ENCODE data around the gene SEMA4D. TPM values are rescaled to one million over a fixed set of nuclear protein-coding genes. Genes with fewer than 3 reads are reported as not detected.

The SEMA4D gene
- total RNA-seq, 1 donor, result 53.9 TPM

DNA sequence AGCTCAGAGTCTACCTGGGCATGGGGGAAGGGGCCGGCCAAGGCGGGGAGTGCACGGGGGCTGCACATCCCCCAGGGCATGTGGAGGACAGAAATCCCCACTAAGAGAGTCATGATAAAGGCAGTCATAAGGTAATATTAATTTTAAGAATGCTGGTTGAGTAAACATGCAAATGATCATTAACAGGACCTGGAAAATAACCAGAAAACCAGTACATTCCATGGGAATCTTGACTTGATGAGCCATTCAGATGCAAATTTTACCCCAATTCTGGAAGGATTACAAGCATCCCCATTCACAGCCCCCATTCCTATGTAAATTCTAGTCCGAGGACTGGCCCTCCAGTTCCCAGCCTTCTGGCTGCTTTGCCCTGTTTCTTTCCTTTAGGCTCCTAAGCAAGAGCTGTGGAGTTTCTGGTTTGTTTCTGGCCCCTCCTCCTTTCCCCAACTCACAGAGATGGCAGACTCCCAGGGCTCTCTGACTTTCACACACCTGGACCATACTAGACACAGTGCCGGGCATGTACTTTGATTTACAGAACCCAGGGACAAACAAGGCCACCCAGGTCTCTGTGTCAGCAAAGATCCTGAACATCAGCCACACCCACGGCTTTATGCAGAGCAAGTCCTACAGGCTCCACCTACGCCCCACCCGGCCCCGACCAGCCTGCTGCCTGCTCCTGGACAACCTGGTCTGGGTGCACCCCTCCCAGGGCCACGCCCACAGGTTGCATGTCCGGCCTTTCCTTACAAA is 62.7 kb downstream of the SEMA4D start:
- no peak for DNase-seq (ENCODE audit: low read depth in 2 of 3, low spot score in 2 of 3)

DNA sequence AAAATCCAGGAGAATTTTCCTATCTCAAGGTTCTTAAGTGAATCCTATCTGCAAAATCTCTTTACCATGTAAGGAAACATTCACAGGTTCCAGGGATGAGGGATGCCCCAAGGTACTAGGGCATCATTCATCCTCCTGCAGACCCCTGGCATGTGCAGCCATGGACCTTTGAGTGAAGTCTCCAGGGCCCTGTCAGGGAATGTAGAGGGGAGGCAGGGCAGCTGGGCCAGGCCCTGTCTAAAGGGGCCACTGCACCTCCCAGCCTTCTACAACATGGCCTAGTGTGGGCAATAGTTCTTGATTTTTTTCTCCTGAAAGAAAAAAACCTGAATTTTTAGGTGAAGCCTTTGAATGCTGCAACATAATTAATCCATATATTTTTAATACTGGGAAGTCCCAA is 63.3 kb downstream of the SEMA4D start:
- no peak for DNase-seq (ENCODE audit: low read depth in 2 of 3, low spot score in 2 of 3)

DNA sequence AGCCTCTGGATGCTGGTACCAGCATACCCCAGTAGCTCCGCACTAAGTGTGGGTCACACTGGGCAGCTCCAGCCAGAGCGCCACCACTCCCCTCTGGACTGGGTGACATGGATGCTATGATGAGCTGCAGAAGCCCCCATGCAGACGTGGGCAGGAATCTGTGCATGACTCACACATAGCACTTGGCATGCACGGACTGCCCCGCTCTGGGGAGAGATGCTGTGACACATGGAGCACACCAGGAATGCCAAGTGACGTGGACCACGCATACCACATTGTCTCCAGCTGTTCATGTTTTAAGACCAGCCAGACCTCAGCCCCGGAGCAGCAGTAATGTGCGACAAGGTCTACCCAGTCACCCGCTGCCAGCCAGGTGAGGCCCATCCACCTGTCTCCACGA is 64.1 kb downstream of the SEMA4D start:
- no peak for DNase-seq (ENCODE audit: low read depth in 2 of 3, low spot score in 2 of 3)

DNA sequence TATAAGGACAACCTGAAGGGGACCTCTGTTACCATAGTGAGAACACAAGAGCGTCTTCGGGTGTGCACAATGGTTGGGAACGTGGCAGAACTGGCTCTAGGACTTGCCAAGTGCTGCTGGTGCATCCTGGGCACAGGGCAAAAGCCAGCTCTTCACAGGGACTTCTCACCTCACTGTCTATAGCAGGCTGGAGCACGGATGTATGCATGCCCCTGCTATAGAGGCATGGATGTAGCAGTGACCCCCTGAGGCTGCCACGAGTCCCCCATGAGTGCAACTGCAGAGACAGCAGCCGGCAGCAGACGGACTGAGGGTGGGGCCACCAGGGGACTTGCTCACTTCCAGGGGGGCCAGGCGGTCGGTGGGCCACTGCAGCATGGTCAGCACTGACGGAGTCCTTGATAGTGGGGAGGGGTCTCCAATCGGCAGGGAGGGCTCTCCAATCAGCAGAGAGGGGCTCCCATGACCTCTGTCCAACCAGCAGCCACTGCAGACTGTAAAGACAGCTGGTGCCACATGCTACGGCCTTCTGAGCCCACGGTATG is 64.9 kb downstream of the SEMA4D start:
- no peak for DNase-seq (ENCODE audit: low read depth in 2 of 3, low spot score in 2 of 3)

DNA sequence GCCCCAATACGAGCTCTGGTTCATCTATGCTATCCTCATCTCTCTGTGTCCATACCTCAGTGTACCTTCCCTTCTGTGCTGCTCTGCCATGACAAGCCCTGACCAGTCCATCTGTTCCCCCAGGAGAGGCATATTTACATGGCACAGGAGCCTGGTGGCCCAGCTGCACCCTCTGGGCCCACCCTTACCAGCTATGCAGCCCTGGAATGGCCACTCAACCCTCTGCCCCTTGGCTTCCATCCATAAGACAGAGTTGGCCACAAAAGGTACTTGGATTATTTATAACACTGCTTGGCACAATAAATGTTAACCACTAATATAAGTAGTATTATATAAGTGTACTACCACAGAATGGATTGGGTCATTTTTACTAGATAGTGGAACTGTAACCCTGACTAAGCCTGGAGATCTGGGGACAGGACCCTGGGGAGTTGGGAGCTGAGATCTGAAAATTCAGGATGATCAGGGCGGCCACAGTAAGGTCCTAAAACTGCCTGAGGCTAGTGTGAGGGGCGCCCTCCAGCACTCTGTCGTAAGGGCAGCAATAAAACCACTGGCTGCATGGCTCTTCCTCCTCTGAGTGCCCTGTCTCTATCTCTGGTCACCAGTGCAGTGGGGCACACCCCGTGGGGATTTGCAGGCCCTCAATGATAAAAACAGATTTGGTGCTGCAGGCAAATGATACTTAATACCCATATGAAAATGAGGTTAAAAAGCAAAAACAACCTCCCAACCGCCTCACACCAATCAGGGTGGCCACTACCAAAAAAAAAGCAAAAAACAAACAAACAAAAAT is 65.8 kb downstream of the SEMA4D start:
- no peak for DNase-seq (ENCODE audit: low read depth in 2 of 3, low spot score in 2 of 3)

DNA sequence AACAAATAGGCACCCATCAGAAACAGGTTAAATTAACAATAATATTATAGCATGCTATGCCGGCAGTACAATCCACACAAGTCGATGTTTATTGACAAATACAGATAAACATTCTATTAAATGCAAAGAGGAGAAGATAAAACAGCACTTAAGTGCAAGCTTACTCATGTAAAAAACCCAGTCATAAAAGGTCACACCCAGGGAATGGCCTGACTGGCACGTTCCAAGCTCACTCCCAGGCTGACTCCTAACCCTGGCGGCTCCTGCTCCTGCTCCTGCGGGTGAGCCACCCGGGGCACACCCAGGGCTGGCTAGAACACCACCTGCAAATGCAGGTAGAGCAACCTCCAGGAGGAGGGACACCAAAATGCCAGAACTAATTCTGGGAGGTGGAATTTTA is 66.9 kb downstream of the SEMA4D start:
- no peak for DNase-seq (ENCODE audit: low read depth in 2 of 3, low spot score in 2 of 3)

DNA sequence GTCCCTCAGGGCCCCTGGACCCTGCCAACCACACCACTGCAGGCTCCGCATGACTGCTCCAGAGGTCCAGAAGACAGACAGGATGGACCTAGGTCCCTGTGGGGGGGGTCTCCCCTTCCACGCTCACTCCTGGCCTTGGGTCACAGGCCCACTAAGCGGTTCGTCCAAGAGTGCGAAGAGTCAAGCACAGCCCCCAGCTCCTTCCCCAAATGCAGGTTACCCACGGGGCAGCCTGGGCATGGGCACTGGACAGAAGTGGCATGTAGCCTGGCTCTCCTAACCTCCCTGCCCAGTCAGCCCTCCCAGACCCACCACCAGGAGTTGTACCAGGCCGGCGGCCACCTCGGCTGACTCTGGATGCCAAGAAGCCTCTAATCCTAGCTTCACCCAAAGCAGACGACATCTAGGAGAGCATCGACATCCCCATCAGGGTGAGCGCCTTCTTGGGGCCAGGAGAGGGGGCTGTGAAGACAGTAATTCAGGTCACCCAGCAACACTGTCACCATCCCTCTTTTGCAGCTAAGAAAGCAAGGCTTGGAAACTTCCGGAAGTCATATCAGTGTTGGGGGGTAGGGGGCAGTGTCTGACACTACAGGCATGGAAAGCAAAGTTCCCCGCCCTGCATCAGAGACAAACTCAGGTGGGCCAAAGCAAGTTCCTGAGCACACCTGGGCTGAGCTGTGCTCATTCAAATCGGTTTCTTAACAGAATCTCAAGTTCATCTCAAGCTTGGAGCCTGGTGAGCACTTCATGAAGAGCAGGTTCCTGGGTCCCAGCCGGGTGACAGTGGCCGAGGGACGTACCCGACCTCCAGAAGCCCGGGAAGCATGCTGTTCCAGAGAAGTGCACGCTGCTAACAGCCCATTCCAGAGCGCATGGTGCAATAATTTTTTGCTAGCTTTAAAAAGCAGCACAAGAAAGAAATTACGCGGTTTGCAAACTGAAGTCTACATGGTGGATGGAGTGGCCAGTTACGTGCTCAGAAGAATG is 68.7 kb downstream of the SEMA4D start:
- DNase-seq (ENCODE audit: low read depth in 2 of 3, low spot score in 2 of 3), result peak in 1 of 3 donors; percentile 61

DNA sequence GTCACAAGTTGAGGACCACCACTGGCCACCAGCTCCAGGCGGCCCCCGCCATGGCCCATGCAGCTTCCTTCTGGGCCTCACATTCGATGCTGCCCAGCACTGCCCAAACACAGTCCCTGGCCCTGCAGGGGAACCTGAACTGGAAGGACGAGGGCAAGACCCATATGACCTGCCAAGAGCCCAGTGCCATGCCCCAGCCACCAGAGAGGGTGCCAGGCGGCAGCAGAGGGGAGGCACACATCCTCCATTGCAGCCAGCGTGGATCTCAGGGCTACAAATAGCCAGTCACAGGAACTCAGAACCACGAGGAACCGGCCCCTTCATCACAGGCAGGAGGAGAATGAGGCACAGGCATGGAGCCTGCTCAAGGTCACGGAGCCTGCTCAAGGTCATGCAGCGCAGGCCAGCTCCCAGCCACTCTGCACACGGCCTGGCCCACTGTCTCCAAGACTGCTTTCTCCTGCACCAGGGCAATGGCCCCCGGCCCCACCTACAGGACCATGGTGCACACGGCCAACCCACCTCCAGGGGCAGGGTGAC is 69.6 kb downstream of the SEMA4D start:
- DNase-seq (ENCODE audit: low read depth in 2 of 3, low spot score in 2 of 3), result no peak

DNA sequence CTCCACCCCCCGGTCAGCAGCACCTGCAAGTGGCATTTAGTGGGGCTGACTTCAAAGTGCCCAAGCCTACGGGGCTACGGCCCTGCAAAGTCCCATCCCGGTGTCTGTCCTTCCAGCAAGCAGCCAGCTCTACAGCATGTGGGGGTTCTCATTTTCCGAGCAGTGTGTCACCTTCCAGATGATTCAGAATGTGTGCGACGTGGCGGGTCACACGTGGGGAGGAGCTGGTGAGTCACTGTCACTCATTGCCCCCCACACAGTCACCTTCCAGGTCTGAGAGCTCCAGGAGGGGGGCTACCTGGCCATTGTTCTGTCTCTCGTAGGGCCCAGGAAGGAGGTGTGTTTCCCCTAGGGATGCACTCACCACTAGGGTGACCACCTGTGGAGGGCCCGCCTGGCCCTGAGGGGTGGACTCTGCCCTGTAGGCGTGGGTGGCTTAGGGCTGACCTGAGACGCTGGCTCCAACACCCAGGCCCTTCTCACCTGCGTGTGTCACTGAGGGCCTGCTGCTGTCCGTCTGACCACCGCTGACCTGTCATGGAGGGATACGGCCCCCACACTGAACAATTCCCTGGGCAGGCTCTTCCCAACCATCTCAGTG is 70.2 kb downstream of the SEMA4D start:
- DNase-seq (ENCODE audit: low read depth in 2 of 3, low spot score in 2 of 3), result no peak

DNA sequence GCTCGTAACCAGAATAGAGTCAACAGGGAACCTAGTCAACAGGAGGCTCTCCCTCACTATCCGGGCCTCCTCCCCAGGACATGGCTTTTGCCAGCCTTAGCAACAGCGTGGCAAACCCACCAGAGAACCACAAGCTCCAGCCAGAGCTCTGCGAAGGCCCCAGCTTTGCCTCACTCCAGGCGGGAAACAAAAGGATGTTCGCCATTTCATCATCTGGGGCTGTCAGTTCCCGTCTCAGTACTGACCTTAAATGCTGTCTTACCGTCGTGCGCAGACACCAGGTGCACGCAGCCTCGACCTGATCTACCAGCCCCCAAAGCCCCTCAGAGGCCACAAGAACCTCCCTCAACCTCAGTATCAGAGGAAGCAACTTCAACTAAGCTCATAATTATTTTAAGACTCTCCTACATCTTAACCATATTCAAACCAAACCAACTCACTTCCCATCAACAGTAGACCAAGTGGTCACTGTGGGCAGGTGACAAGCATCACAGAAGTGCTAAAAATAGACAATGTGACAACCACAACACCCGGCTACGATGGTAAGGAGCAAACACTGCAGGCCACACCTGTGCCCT is 71.4 kb downstream of the SEMA4D start:
- peak in 1 of 3 donors; percentile 53 for DNase-seq (ENCODE audit: low read depth in 2 of 3, low spot score in 2 of 3)

DNA sequence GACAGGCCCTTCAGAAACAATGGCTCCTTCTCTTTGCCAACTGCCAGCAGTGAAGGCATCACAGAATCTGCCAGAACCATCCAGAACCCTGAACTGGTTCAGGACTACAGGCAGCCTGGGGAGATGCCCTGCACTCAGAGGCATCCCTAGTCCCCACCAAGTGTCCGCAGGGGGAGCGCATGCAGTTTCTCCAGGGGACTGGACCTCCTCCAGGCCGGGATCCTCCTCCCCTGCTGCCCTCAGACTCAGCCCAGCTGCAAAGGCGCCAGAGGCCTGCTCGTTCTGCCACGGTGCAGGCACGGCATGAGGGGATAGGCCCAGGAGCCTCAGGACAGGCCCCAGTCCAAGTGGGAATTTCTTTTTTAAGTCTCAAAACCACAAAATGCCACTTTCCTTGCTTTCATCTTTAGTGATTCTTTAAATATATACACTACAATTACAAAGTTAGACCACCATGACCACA is 72.0 kb downstream of the SEMA4D start:
- DNase-seq (ENCODE audit: low read depth in 2 of 3, low spot score in 2 of 3), result no peak

DNA sequence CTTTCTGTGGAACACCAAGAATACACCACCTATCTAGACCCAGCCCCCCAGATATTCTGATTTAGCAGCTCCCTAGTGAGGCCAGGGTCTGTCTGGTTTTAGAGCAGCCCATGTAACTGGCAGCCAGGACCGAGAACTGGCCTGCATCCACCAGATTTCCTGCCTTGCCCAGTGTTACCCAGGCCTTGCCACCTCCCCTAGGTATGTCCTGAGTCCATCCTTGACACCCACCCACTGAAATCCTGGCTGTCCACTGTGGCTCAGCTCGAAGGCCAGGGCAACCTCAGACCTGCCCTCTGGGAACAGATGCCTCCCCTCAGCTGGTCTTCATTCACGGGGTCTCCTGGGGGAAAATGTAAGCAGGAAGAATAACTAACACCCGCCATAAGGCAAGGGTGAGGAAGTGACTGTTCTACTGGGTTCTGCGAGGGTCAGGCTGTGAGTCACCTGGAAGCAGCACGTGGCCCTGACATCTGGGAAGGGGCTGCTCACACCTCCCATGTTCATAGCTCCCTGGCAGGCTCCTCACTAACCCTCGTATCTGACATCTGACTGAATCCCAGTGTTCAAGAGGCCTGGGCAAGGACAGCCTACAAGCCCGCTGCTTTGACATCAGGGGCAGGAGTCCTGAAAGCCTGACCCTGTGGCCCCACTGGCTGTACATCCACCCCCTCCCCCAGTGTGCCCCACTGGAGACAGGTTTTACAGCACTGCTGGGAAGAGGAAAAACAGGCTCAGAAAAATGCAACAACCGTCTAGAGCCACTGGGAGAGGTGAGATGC is 72.7 kb downstream of the SEMA4D start:
- DNase-seq (ENCODE audit: low read depth in 2 of 3, low spot score in 2 of 3), result no peak

DNA sequence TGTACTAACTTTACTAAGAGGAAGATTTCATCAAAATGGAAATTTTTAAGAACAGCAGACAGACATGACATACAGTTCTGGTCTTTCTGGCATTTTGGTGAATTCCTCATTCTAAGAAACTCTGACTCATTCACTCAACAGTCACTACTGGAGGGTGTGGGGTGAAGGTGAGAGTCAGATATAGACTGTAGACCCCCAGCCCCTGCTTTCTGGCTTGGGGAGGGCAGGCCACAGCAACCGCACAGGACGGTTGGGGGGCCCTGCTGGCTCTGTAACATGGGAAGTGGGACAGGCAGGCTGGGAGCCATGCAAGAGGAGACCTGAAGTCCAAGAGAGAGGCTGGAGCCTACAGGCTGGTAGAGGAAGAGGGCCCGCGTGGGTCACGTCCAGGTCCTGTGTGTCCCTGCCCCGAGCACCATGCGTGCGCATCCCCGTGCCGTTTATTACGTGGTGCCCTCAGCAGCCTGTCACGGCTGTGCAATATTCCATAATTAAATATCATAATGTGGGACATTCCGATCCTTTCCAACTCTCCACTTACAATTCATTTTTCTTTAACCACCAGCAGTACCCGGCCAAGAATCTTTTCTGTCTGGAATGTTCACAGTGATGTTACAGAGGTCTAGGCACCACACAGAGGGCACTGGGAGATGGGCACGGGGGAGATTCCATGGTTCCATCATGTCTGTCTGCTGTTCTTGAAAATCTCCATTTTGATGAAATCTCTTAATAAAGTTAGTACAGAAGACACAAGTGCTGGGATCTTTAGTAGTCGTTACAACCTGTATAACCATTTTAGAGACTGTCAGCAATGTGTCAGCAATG is 75.5 kb downstream of the SEMA4D start:
- peak in 2 of 3 donors; percentile 76 to 82 for DNase-seq (ENCODE audit: low read depth in 2 of 3, low spot score in 2 of 3)

DNA sequence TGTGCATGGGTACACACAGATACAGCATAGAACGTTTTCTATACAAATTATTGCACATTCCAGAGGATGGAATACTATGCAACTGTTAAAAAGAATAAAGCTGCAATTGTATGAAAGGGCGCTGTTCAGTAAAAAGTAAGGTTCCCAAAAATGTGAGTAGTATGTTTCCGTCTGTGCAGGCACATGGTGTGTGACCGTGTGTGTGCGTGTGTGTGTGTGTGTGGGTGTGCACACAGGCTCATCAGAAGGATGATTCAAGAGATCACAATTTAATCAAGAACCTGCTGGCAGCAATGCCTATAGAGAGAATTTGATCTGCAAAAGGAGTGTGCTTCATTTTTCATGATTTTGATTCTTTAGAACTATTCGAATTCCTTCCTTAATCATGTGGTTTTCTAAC is 76.3 kb downstream of the SEMA4D start:
- no peak for DNase-seq (ENCODE audit: low read depth in 2 of 3, low spot score in 2 of 3)

DNA sequence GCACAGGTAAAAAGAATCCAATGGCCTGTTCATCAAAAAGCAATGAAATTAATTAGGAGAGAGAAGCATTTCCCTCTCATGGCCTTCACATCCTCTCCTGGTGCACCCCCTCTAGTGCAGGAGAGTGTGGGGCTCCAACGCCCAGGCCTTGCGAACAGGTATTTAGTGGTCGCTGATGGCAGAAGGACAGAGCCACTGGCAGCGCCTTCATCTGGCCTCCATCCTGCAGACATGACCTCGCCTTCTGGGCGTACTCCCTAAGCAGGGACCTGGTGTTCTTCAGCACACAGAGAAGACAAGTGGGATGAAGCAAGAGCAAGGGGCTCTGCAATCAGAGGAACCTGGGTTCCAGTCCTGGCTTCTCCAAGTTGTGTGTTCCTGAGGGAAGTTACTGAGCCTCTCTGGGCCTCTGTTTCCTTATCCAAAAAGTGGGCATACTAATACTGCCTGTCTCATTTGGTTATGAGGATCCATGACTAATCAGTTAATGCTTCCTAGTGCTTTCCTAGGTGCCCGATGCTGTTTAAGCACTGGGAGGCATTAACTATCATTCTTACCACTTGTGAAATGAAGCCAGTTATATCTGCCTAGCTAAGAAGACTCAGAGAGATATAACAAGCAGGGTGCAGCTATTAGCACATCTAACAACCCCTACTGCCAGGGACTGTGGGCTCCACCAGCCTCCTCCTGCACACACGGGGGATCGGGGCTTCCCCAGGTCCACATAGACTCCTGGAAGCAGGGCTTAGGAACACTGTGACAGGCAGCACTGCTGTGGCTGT is 77.3 kb downstream of the SEMA4D start:
- no peak for DNase-seq (ENCODE audit: low read depth in 2 of 3, low spot score in 2 of 3)

DNA sequence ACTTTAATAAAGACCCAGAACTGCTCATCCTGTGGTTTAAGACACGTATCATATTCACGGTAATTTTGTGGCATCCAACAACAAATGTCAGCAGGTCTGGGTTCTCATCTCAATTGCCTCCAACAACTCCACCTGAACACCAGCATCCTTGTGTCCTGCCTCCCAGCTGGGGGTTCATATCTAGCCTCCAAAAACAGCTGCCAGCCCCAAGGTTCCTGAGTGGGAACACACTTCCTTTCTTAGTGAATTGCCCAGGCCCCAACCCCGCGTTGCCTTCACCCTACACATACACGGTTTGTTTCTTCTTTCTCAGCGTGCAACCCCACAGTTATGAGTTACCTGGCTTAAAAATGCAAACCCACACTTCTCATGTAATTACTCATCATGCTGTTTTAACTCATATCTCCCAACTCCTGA is 77.9 kb downstream of the SEMA4D start:
- DNase-seq (ENCODE audit: low read depth in 2 of 3, low spot score in 2 of 3), result no peak
